IgD-negative memory B cell (primary cell): Measurements from ENCODE around the gene ZNF674. TPM values are rescaled to one million over a fixed set of nuclear protein-coding genes. Genes with fewer than 3 reads are reported as not detected.
"Not testable (repeated sequence)": the region's sequence is repeated elsewhere in the genome, so short reads cannot be mapped to it uniquely, and the experiment has no call there.

Source experiments
- H3K27ac Mint-ChIP-seq, 3 donors: one replicate each; pipeline ENCODE4 v1.8.0; 2020 to 2022; ENCODE audit warnings: mild to moderate bottlenecking in 3 of 3, mixed read lengths in 3 of 3, moderate library complexity in 1 of 3
- H3K27me3 Mint-ChIP-seq: one replicate; pipeline ENCODE4 v1.8.0; 2021; ENCODE audit warnings: mixed read lengths
- H3K36me3 Mint-ChIP-seq: one replicate; pipeline ENCODE4 v1.8.0; 2020; ENCODE audit warnings: mild to moderate bottlenecking, mixed read lengths
- H3K4me1 Mint-ChIP-seq, 3 donors: one replicate each; pipeline ENCODE4 v1.8.0; 2020 to 2022; ENCODE audit warnings: mixed read lengths in 3 of 3, mild to moderate bottlenecking in 1 of 3
- H3K4me3 Mint-ChIP-seq, 4 donors: one replicate each; pipeline ENCODE4 v1.8.0; 2020 to 2022; ENCODE audit warnings: mild to moderate bottlenecking in 4 of 4, mixed read lengths in 4 of 4, moderate library complexity in 3 of 4
- H3K9me3 Mint-ChIP-seq, 3 donors: one replicate each; pipeline ENCODE4 v1.8.0; 2020 to 2021; ENCODE audit warnings: mixed read lengths in 3 of 3, mild to moderate bottlenecking in 1 of 3
- polyA plus RNA-seq: library from polyadenylated mRNA; unstranded; fragments of 300-500 nt; fragmentation: Illumina TruSeq; gene quantifications from one replicate; pipeline ENCODE4 v1.2.3, GENCODE V29; 2021

ZNF674 gene
- polyA plus RNA-seq, 1 donor from 2014 or later: 0.23 TPM

- Mint-ChIP-seq H3K36me3 (no peaks in the 10 kb centered on the region), H3K9me3 (no peaks in the 10 kb centered on the region), H3K27ac (no peak overlapping the region), H3K4me3 (no peak overlapping the region), H3K27me3 (peaks cover 2% of the 10 kb centered on the region), H3K4me1 (peaks cover 4 to 16% (median 6%) of the 10 kb centered on the region in 3 donors)
Measured at GRCh38 chrX:46547857-46548256, 2.6 kb upstream of the ZNF674 start.

- peaks cover 4 to 13% (median 8%) of the 10 kb centered on the region in 3 donors for H3K4me1 Mint-ChIP-seq
- peak overlapping the region; percentile 77 to 96 (median 93) for H3K4me3 Mint-ChIP-seq
- H3K27ac Mint-ChIP-seq: peak overlapping the region; percentile 26 to 95 (median 75)
- not testable (repeated sequence) for H3K36me3 Mint-ChIP-seq, H3K9me3 Mint-ChIP-seq, H3K27me3 Mint-ChIP-seq
Measured at GRCh38 chrX:46544527-46544926, 694 bp downstream of the ZNF674 start.

GRCh38 chrX:46543441-46543840, 1.8 kb downstream of the ZNF674 start:
- H3K4me3 Mint-ChIP-seq: no peak overlapping the region

GRCh38 chrX:46531442-46531841, 13.8 kb downstream of the ZNF674 start:
- no peaks in the 10 kb centered on the region for H3K36me3 Mint-ChIP-seq
- no peaks in the 10 kb centered on the region for H3K27me3 Mint-ChIP-seq
- no peaks in the 10 kb centered on the region for H3K9me3 Mint-ChIP-seq
- H3K27ac Mint-ChIP-seq: no peak overlapping the region
- H3K4me1 Mint-ChIP-seq: no peaks in the 10 kb centered on the region
- H3K4me3 Mint-ChIP-seq: no peak overlapping the region

More at GRCh38 chrX:46543441-46543840, 1.8 kb downstream of the ZNF674 start:
- Mint-ChIP-seq H3K9me3 (no peaks in the 10 kb centered on the region), H3K4me1 (peaks cover 4 to 13% (median 8%) of the 10 kb centered on the region in 3 donors), H3K27me3 (peaks cover 2% of the 10 kb centered on the region), H3K27ac (no peak overlapping the region), H3K36me3 (no peaks in the 10 kb centered on the region)

- H3K4me3 Mint-ChIP-seq, H3K9me3 Mint-ChIP-seq, H3K4me1 Mint-ChIP-seq, H3K27ac Mint-ChIP-seq, H3K27me3 Mint-ChIP-seq, H3K36me3 Mint-ChIP-seq: not testable (repeated sequence)
Measured at GRCh38 chrX:46530404-46530908, 14.8 kb downstream of the ZNF674 start.

- not testable (repeated sequence) for H3K36me3 Mint-ChIP-seq, H3K4me3 Mint-ChIP-seq, H3K4me1 Mint-ChIP-seq, H3K27ac Mint-ChIP-seq, H3K27me3 Mint-ChIP-seq, H3K9me3 Mint-ChIP-seq
Measured at GRCh38 chrX:46529740-46530403, 15.3 kb downstream of the ZNF674 start.

- not testable (repeated sequence) for H3K4me1 Mint-ChIP-seq, H3K27ac Mint-ChIP-seq, H3K36me3 Mint-ChIP-seq, H3K4me3 Mint-ChIP-seq, H3K27me3 Mint-ChIP-seq, H3K9me3 Mint-ChIP-seq
Measured at GRCh38 chrX:46528640-46529039, 16.6 kb downstream of the ZNF674 start.

- H3K9me3 Mint-ChIP-seq: peaks cover 3 to 12% (median 3%) of the 10 kb centered on the region in 3 donors
- no peaks in the 10 kb centered on the region for H3K4me1 Mint-ChIP-seq
- peak overlapping the region in 1 of 4 donors; percentile 12 for H3K4me3 Mint-ChIP-seq
- H3K27ac Mint-ChIP-seq: no peak overlapping the region
- H3K36me3 Mint-ChIP-seq: peaks cover 11% of the 10 kb centered on the region
- H3K27me3 Mint-ChIP-seq: no peaks in the 10 kb centered on the region
Measured at GRCh38 chrX:46506076-46506475, 39.1 kb downstream of the ZNF674 start.

- no peaks in the 10 kb centered on the region for H3K4me1 Mint-ChIP-seq
- no peak overlapping the region for H3K27ac Mint-ChIP-seq
- peaks cover 11% of the 10 kb centered on the region for H3K36me3 Mint-ChIP-seq
- H3K27me3 Mint-ChIP-seq: no peaks in the 10 kb centered on the region
- no peak overlapping the region for H3K4me3 Mint-ChIP-seq
- peaks cover 10 to 28% (median 13%) of the 10 kb centered on the region in 3 donors for H3K9me3 Mint-ChIP-seq
Measured at GRCh38 chrX:46502848-46503247, 42.4 kb downstream of the ZNF674 start.

GRCh38 chrX:46500054-46500453, 45.2 kb downstream of the ZNF674 start:
- H3K4me1 Mint-ChIP-seq: no peaks in the 10 kb centered on the region
- H3K27ac Mint-ChIP-seq: no peak overlapping the region

GRCh38 chrX:46488712-46489111, 56.5 kb downstream of the ZNF674 start:
- H3K27ac Mint-ChIP-seq: no peak overlapping the region
- peaks cover 9% of the 10 kb centered on the region for H3K36me3 Mint-ChIP-seq
- peaks cover 0 to 2% (median 0%) of the 10 kb centered on the region in 3 donors for H3K4me1 Mint-ChIP-seq

More at GRCh38 chrX:46500054-46500453, 45.2 kb downstream of the ZNF674 start:
- Mint-ChIP-seq H3K9me3 (peaks cover 12 to 39% (median 13%) of the 10 kb centered on the region in 3 donors), H3K4me3 (no peak overlapping the region), H3K36me3 (peaks cover 9% of the 10 kb centered on the region), H3K27me3 (no peaks in the 10 kb centered on the region)

GRCh38 chrX:46485897-46486296, 59.3 kb downstream of the ZNF674 start:
- Mint-ChIP-seq H3K36me3 (peaks cover 18% of the 10 kb centered on the region), H3K4me3 (no peak overlapping the region), H3K27ac (no peak overlapping the region), H3K27me3 (peaks cover 3% of the 10 kb centered on the region), H3K4me1 (no peaks in the 10 kb centered on the region), H3K9me3 (peaks cover 0 to 12% (median 10%) of the 10 kb centered on the region in 3 donors)

More at GRCh38 chrX:46488712-46489111, 56.5 kb downstream of the ZNF674 start:
- H3K9me3 Mint-ChIP-seq: peaks cover 3 to 4% (median 4%) of the 10 kb centered on the region in 3 donors
- no peaks in the 10 kb centered on the region for H3K27me3 Mint-ChIP-seq
- peak overlapping the region in 1 of 4 donors; percentile 87 for H3K4me3 Mint-ChIP-seq

GRCh38 chrX:46478634-46479033, 66.6 kb downstream of the ZNF674 start:
- Mint-ChIP-seq H3K36me3 (peaks cover 23% of the 10 kb centered on the region), H3K9me3 (peaks cover 2 to 17% (median 10%) of the 10 kb centered on the region in 3 donors)
- not testable (repeated sequence) for H3K4me1 Mint-ChIP-seq, H3K27me3 Mint-ChIP-seq, H3K4me3 Mint-ChIP-seq, H3K27ac Mint-ChIP-seq

GRCh38 chrX:46477435-46477834, 67.8 kb downstream of the ZNF674 start:
- Mint-ChIP-seq H3K27ac (no peak overlapping the region), H3K9me3 (peaks cover 2 to 11% (median 4%) of the 10 kb centered on the region in 3 donors), H3K4me1 (no peaks in the 10 kb centered on the region), H3K36me3 (peaks cover 15% of the 10 kb centered on the region), H3K4me3 (no peak overlapping the region), H3K27me3 (peaks cover 3% of the 10 kb centered on the region)

GRCh38 chrX:46465203-46465602, 80.0 kb downstream of the ZNF674 start:
- Mint-ChIP-seq H3K27me3 (no peaks in the 10 kb centered on the region), H3K4me1 (peaks cover 5 to 11% (median 8%) of the 10 kb centered on the region in 3 donors), H3K27ac (no peak overlapping the region), H3K9me3 (peaks cover 0 to 2% (median 0%) of the 10 kb centered on the region in 3 donors), H3K36me3 (peaks cover 2% of the 10 kb centered on the region), H3K4me3 (no peak overlapping the region)

GRCh38 chrX:46463682-46464081, 81.5 kb downstream of the ZNF674 start:
- H3K4me1 Mint-ChIP-seq: peaks cover 5 to 11% (median 8%) of the 10 kb centered on the region in 3 donors
- H3K9me3 Mint-ChIP-seq: no peaks in the 10 kb centered on the region
- H3K36me3 Mint-ChIP-seq: peaks cover 2% of the 10 kb centered on the region
- no peak overlapping the region for H3K4me3 Mint-ChIP-seq
- no peaks in the 10 kb centered on the region for H3K27me3 Mint-ChIP-seq
- peak overlapping the region in 1 of 3 donors; percentile 10 for H3K27ac Mint-ChIP-seq
